Kasumi-1 (cell line): ENCODE measurements around the gene POLR2I.
"Not testable (repeated sequence)": the region's sequence is repeated elsewhere in the genome, so short reads cannot be mapped to it uniquely, and the experiment has no call there.

Experiments used
- DNase-seq, 2 experiments: peaks; one replicate each; lab custom pipeline; 2025; lab: John Stamatoyannopoulos, UW

POLR2I gene

DNA sequence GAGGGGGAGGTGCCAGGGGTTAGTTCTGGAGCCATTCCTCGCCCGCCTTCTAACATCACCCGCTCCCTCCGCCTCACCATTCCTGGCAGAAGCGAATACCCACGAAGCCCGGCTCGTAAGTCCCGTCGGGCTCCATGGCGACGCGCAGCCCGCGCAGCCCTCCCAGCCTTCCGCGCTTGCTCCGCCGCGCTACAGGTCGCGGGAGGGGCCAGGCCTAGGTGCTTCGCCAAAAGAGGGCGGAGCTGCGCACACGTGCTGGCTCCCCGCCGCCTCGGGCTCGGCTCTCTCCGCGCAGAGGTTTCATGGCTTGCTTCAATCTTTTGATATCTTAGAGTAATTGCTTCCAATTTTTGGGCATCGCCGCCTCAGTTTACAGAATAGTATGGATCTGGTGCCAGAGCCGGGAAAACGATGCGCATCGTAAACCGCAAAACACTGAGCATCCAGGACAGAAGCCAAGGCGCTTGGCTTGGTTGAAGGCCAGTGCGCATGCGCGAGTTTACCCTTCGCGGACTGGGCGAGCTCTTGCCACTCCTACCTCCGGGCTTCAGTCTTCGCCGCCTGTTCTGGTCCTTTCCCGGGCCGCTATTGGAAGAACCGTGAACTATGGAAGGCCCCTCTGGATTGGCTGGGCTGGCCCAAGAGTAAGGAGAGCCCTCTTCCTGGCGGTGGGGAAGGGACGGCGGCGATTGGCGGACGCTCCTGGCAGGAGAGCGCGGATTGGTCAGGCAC lies at the start of gene POLR2I:
TSS of gene POLR2I (minus strand) at position 155 of the 732 bp plus-strand sequence. CDS start at position 136, 19 bp downstream.
- DNase-seq = peak; percentile 100

DNA sequence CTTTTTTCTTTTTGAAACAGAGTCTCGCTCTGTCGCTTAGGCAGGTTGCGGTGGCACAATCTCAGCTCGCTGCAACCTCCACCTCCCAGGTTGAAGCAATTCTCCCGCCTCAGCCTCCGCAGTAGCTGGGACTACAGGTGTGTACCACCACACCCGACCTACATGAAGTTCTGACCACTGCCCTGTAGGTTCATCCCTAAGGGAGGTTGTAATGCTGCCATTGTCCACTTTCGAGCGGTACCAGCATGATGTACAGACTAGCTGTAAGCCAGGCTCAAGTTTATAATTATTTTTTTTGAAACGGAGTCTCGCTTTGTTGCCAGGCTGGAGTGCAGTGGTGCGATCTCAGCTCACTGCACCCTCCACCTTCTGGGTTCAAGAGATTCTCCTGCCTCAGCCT lies 49.1 kb upstream of the POLR2I start:
- DNase-seq = no peak

DNA sequence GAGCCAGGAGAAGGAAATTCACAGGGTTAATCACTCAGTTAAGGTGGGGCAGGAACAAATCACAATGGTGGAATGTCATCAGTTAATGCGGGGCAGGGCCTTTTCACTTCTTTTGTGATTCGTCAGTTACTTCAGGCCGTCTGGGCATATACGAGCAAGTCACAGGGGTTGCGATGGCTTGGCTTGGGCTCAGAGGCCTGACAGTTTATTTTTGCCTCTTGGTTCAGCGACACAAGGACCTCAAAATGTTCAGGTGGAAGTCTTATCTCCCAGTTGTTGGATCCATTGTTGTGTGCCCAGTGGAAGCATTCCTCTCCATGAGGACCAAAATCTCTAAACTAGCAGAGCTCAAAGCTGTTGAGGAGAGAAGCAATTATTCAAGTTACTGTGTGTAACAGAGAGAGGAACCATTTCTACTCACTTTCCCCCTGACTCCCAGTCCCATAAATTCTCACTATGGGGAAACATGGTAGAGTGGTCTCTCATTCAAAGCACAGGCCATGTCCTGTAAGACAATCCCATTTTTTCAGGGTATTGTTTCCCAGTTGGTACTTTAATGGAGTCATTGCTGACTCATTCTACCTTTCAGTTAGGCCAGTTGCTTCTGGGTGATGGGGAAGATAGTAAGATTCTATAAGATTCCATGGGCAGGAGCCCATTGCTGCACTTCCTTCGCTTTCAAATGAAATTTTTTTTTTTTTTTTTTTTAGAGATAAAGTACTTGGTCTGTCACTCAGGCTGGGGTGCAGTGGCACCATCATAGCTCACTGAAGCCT lies 46.3 kb upstream of the POLR2I start:
- DNase-seq = no peak

DNA sequence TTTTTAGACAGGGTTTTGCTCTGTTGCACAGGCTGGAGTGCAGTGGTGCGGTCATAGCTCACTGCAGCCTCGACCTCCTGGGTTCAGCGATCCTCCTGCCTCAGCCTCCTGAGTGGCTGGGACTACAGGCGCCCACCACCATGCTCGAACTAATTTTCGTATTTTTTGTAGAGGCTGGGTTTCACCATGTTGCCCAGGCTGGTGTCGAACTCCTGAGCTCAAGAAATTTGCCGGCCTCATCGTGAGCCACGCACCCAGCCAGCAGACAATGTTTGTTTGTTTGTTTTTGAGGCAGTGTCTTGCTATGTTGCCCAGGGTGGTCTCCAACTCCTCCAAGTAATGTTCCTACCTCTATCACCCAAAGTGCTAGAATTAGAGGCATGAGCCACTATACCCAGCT lies 38.5 kb upstream of the POLR2I start:
- DNase-seq = no peak

DNA sequence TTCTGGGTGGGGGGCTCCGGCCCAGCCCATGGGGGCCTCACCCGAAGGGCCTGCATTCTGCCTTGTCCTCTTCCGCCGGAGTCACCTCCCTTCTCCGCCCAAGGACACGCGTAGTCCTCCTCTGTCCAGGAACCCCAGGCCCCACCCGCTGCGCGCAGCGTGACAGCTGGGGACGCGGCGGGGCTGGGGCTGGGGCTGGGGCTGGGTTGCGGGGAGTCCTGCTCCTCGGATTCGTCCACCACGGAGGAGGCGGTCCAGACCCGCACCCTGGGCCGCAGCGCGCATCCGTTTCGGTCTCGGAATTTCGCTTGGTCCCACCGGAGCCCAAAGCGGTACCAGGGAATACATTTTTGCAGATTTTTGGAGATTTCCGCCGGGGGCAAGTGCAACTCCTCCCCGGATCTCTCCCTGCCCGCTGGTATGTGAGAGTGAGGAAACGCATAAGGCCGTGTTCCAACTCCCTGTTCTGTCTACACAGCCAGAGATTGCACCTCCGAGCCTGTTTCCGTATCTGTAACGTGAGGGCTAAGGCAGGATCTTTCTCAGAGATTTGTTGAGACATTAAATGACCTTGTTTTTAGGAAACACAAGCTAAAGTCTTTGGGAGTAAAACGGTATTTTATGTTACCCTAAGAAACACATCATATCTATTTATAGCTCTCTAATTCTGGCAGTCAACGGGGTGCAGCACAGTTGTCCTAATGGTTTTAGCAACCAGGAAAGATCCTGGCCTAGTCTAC lies 37.8 kb upstream of the POLR2I start, which contains the start of gene COX7A1:
TSS of gene COX7A1 (minus strand) at position 96 of the 740 bp plus-strand sequence. CDS start at position 56, 40 bp downstream.
- no peak for DNase-seq

DNA sequence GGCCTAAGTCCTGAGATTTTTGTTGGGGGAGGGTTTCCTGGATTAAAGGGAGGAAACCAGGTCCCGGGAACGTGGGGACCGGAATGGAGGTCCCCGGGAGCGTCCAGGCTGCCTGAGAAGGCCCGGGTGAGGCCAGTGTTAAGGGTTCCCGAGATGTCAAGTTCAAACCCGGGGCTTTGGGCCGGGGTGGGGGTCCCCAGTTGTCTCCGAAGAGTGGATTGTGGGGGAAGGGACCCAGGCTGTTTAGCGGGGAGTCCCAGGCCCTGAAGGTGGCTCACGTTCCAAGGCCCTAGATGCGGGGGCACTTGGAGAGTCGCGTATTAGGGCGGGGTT lies 37.3 kb upstream of the POLR2I start:
- no peak for DNase-seq

DNA sequence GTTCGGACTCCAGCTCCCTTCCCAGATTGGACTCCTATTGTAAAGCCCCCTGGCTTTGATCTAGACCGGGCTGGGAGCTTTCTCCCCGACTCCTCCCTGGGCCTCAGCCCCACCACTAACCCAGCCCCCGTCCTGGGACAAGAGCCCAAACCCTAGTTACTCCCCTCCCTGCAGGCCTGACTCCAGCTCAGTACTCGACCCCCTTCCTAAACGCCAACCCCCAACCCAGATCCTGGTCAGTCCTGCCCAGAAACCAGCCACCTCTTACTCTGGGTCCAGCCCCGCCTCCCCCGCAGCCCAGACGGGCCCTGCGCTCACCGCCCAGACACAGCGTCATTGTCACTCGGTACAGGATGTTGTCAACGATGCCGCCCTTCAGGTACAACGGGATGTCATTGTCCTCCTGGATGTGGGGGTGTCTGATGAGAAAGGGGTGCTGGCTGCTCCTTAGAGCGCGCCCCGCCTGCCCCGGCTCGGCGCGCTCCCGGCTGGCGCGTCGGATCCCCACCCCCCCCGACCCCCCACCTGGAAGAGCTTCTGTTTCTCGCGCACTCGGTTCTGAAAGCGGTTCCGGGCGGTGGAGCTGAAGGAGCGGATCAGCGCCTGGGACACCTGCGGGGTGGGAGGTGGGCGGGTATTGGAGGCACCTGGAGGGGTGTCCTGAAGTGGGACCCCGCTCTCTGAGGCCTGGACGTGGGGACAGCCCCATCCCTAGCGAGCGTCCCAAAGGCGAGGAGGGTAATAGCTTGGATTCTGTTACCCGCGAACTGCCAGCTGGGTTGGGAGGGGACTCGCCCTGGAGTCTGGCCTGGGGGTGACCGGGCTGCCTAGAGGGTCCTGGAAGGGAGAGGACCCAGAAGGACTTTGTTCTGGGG lies 36.7 kb upstream of the POLR2I start:
- DNase-seq = no peak

DNA sequence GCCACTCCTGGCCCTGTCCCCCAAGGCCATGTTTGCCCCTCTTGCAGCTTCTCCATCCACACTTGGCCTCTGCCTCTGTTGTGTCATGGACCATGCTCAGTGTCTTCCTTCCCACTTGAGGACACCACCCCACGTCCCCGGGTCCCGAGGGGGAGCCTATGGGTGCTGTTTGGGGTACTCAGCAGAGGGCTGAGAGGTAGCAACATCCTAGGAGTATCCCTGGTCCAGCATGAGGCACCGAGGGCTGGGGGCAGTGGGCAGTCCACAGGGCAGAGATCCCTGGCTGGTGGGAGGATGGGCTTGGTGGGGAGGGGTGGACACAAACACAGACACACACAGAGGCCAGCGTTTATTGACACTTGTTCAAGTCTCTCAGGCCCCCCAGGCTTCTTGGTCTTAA lies 35.9 kb upstream of the POLR2I start:
- no peak for DNase-seq

DNA sequence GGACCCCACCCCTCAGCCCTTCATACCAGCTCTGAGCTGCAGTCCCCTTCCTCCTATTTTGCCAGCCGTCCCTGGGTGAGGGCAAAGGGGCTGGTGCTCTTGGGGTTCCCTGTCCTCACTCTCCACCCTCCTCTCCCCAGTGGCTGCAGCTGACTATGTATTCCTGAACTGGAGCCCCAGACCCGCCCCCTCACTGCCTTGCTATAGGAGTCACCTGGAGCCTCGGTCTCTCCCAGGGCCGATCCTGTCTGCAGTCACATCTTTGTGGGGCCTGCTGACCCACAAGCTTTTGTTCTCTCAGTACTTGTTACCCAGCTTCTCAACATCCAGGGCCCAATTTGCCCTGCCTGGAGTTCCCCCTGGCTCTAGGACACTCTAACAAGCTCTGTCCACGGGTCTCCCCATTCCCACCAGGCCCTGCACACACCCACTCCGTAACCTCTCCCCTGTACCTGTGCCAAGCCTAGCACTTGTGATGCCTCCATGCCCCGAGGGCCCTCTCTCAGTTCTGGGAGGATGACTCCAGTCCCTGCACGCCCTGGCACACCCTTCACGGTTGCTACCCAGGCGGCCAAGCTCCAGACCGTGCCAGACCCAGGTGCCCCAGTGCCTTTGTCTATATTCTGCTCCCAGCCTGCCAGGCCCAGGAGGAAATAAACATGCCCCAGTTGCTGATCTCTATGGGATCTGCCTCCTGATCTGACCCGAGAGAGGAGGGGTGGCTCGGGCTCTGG lies 35.2 kb upstream of the POLR2I start:
- no peak for DNase-seq

DNA sequence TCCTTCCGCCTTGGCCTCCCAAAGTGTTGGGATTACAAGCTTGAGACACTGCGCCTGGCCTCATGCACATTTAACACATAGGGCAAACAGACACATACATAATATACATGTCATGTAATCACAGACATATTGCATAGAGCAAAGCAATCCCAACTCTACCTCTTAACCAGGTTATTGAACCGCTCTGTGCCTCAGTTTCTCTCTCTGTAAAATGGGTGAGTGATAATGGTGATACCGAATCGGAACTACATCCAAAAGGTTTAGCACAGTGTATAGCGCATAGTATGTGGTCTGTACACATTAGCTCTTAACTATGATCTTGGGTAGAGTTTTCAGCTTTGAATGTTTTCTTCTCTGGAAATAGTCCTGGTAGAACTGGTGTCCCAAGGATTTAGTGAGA lies 29.9 kb upstream of the POLR2I start:
- no peak for DNase-seq

DNA sequence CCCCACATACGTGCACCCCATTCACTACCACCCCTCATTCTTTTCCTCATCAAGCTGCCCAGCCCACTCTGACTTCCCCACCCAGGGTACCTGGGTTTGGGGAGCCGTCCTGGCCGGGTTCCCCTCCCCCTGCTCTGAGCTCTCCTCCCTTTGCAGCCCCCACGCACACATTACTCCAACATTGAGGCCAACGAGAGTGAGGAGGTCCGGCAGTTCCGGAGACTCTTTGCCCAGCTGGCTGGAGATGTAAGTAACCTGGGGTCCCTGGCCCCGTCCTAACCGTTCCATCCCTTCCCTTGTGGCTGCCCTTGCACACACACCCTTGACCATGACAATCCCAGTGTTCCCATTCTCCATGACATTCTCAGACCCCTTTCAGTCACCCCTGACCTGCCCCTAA lies 27.8 kb upstream of the POLR2I start:
- DNase-seq = no peak

DNA sequence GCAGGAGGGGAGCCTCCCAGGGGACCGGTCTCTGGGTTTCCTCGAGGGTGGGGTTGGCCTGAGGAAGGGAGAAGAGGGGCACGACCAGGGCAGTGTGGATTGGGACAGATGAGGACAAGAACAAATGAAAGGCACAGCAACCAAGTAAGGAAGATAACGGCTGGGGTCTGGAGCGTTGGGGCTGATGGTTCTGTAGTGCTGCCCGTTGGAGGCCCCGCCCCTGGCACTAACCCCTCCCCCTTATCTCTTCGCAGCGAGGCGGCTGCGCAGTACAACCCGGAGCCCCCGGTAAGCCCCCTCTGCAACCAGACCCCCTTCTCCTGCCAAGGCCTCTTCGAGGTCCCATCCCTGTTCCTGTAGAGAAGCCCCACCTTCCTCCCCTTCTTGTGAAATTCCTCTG lies 27.4 kb upstream of the POLR2I start:
- no peak for DNase-seq

DNA sequence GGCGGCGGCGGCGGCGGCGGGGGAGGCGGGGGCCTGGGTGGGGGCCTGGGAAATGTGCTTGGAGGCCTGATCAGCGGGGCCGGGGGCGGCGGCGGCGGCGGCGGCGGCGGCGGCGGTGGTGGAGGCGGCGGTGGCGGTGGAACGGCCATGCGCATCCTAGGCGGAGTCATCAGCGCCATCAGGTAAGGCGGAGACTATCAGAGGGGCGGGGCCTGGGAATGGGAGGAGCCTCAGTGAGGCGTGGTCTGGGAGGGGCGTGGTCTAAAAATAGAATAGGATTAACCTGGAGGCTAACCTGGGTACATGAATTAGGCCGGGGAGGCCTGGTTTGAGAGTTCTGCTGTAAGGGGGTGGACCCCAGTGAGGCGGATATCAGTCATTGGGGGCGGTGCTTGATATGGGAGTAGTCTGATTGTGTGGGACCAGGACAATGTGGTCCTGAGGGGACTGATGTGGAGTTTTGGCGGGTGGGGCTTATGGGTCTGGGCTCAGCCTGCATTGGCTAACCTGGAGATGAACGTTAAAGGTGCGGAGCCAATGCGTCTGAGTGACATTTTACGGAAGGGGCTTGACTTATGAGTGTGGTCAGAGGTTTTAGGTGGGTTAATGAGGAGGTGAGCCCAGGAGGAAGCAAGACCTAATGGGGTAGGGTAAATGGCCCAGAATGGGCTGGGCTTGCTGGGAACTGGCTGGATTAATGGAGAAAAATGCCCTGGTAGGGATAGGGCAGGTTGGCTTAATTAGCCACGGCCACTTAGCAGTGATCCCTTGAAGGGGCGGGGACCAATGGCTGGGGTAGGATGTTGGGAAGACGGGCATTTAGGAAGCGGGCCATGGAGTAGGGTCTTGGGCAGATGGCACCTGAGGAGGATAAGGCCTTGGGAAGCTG lies 26.6 kb upstream of the POLR2I start:
- DNase-seq = peak; percentile 67 to 71

DNA sequence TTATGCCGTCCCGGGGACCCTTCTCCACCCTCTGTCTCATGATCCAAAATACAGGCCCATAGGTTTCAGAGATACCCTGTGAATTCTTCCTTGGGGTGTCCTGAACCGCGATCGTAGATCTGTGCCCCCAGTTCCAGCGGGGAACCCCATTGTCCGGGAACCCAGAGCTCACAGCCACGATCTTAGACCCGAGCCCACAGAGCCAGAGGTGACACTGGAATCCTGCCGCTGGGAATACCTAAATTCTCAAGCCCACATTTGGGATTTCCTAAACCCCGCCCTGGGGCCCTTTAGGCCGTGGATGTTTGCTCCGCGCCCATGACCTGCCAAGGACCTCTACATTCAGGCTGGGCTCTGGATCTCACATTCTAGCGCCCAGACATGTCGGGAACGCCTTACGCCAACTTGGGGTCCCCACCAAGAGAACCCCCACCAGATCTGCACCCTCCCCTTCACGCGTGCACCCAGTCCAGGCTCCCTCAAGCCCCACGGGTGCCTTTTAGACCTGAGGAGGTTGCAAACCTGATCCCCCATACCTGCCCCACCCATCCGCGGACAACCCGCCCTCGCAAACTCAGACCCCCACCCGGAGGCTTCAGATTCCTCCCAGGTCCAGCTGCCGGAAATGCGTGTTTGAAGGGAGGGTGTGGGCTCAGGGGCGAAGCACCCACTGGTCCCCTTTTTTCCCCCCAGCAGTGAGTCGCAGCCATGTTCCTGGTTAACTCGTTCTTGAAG lies 25.8 kb upstream of the POLR2I start:
- peak in 1 of 2 experiments; percentile 54 for DNase-seq

DNA sequence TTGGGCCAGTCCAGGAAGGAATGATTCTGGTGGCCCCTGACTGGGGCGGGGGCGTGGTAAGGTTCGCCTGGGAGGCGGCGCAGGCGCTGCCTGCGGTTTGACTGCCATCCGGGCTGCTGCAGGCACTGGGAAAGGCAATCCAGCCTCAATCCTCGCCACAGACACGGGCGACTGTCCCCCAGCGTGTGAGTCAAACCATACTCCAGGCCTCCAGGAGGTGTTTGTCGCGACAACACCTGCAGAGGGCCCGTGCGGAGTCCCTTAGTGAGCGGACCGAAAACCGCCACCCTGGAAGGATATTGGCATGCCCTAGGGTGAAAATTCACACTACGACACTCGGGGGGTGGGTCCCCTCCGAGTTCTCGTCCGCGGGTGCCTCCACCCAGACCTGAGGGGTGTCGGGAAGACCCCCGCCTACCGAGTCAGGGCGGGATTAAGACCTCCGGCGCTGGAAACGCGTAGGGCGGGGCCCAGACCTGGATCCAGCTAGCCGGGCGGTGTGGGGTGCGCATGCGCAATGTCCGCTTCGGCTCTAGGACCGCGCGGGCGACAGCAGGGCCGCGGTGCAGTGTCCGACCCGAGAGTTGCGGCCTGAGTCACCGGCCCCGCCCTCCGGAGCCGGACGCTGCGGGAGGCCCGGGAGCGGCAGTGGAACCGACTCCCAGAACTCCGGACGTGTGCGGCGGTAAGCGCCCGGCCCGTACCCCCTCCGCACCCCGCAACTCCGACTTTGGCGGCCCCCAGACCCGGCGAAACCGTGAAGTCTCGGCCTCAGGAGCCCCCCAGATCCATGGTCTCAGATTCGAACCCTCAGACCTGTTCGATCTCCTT lies 25.0 kb upstream of the POLR2I start, which contains the start of gene CAPNS1:
TSS of gene CAPNS1 (plus strand) at position 594 of the 831 bp plus-strand sequence. CDS start 946 bp downstream, outside the sequence.
- peak; percentile 79 to 90 for DNase-seq

DNA sequence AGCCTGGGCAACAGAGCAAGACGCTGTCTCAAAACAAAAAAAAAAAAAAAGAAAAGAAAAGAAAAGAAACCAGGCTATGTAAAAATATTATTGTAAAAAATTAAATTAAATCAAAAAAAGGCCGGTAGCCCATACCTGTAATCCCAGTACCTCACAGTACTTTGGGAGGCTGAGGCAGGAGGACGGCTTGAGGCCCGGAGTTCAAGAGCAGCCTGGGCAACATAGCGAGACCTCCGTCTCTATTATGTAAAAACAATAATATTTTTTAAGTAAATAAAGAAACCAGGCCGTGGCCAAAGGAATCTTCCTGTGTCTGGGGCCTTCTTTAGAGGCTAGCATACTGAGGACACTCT lies 24.4 kb upstream of the POLR2I start:
- DNase-seq = no peak

DNA sequence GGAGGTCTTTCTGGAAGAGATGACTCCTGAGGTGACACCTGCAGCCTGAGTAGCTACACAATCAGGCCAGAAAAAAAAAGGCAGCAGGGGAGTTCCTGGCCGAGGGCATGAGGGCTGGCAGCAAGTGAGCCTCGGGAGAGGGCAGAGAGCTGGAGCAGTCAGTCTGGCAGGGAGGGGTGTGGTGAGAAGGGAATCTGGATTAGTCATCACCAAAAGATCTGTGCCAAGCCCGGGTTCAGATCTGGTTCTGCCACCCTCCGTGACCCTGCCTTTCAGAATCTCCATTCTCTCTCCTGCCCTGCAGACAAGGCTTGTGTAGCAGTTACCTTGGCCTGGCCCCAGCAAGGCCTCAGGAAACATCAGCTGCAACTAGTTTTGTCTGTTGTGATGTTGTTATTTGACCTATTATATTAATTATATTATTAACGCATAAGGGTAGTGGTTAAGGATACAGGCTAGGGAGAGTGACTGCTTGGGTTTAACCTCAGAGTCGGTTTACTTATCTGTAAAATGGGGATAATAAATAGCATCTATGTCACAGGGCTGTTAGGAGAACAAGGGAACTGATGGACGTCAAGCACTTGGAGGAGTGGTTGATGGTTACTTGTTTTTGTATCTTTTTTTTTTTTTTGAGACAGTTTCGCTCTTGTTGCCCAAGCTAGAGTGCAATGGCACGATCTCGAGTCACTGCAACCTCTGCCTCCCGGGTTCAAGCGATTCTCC lies 22.4 kb upstream of the POLR2I start:
- DNase-seq = no peak

DNA sequence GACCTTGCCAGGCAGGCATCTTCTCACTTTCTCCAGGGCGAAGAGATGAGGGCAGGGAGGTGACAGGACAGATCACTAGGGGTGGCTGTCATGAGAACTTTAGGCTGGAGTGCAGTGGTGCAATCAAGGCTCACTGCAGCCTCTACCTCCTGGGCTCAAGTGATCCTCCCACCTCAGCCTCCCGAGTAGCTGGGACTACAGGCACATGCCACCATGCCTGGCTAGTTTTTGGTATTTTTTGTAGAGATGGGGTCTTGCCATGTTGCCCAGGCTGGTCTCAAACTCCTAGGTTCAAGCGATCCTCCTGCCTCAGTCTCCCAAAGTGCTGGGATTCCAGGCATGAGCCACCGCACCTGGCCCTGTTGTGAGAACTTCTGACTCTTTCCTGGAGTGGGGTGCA lies 20.2 kb upstream of the POLR2I start:
- DNase-seq = not testable (repeated sequence)
